ENCODE results near the gene TPD52L1. TPM values are rescaled to one million over a fixed set of nuclear protein-coding genes. Genes with fewer than 3 reads are reported as not detected.
A peak's percentile ranks its signal among the peaks of the same experiment; 100 is the strongest.
"Not testable (repeated sequence)": the region's sequence is repeated elsewhere in the genome, so short reads cannot be mapped to it uniquely, and the experiment has no call there.

TPD52L1 gene
- total RNA-seq, 1 donor from 2014 or later: 7.2 TPM

DNA sequence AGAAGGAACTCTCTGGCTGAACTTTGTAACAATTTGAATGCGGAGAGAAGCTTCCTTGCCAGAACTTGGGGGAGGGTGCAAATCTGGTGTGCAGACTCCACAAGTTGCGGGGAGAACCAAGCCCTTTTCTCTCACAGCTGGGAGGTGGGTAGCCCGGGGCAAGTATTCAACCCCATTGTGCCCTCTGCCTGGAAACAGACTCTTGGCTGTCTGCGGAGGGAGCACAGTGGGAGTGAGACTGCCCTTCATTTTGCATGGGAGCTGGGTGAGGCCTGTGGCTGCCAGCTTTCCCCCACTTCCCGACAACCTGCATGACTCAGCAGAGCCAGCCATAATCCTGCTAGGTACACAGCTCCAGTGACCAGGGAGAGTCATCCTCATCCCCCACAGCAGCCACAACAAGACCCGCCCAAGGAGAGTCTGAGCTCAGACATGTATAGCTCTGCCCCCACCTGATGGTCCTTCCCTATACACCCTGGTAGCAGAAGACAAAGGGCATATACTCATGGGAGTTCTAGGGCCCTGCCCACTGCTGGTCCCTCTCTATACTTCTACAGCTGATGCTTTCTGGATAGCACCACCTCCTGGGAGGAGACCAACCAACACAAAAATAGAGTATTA lies 29.4 kb upstream of the TPD52L1 start:
- DNase-seq (ENCODE audit: extremely low spot score, unreplicated experiment): no peak
- Mint-ChIP-seq H3K27me3 (ENCODE audit: unreplicated experiment) (no peaks in the 10 kb centered on the region), H3K27ac (ENCODE audit: unreplicated experiment) (peak overlapping the region; percentile 56), H3K36me3 (ENCODE audit: unreplicated experiment) (no peaks in the 10 kb centered on the region), H3K4me1 (ENCODE audit: unreplicated experiment) (peaks cover 19% of the 10 kb centered on the region), H3K9me3 (ENCODE audit: unreplicated experiment) (peaks cover 3% of the 10 kb centered on the region), H3K4me3 (ENCODE audit: unreplicated experiment) (no peak overlapping the region)
- TF ChIP-seq, protein P1, sequence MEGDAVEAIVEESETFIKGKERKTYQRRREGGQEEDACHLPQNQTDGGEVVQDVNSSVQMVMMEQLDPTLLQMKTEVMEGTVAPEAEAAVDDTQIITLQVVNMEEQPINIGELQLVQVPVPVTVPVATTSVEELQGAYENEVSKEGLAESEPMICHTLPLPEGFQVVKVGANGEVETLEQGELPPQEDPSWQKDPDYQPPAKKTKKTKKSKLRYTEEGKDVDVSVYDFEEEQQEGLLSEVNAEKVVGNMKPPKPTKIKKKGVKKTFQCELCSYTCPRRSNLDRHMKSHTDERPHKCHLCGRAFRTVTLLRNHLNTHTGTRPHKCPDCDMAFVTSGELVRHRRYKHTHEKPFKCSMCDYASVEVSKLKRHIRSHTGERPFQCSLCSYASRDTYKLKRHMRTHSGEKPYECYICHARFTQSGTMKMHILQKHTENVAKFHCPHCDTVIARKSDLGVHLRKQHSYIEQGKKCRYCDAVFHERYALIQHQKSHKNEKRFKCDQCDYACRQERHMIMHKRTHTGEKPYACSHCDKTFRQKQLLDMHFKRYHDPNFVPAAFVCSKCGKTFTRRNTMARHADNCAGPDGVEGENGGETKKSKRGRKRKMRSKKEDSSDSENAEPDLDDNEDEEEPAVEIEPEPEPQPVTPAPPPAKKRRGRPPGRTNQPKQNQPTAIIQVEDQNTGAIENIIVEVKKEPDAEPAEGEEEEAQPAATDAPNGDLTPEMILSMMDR (IDR thresholded peaks at IDR 0.05): no peak

DNA sequence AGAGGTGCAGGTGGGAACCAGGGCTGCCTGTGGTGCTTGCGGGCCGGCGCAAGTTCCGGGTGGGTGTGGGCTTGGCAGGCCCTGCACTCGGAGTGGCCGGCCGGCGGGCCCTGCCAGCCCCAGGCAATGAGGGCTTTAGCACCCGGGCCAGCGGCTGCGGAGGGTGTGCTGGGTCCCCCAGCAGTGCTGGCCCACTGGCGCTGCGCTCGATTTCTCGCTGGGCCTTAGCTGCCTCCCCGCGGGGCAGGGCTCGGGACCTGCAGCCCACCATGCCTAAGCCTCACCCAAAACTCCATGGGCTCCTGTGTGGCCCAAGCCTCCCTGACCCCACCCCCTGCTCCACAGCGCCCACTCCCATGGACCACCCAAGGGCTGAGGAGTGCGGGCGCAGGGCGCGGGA lies 27.7 kb upstream of the TPD52L1 start:
- DNase-seq (ENCODE audit: extremely low spot score, unreplicated experiment); H3K27ac Mint-ChIP-seq (ENCODE audit: unreplicated experiment); H3K27me3 Mint-ChIP-seq (ENCODE audit: unreplicated experiment); H3K9me3 Mint-ChIP-seq (ENCODE audit: unreplicated experiment); H3K36me3 Mint-ChIP-seq (ENCODE audit: unreplicated experiment); H3K4me3 Mint-ChIP-seq (ENCODE audit: unreplicated experiment): not testable (repeated sequence)
- H3K4me1 Mint-ChIP-seq (ENCODE audit: unreplicated experiment): peaks cover 17% of the 10 kb centered on the region

DNA sequence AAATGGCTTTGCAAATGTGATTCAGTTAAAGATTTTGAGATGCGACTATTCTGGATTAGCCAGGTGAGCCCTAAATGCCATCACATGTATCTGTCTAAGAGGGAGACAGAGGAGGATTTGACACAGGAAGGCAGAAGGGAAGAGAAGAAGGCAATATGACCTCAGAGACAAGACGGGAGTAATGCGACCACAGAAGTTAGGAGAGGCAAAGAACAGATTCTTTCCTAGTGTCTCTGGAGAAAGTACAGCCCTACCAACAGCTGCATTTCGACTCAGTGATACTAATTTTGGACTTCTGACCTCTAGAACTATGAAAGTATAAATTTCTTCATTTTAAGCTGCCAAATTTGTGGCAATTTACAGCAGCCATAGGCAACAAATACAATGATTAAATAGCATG lies 24.2 kb upstream of the TPD52L1 start:
- no peak for DNase-seq (ENCODE audit: extremely low spot score, unreplicated experiment)
- Mint-ChIP-seq H3K4me1 (ENCODE audit: unreplicated experiment) (peaks cover 3% of the 10 kb centered on the region), H3K36me3 (ENCODE audit: unreplicated experiment) (no peaks in the 10 kb centered on the region), H3K4me3 (ENCODE audit: unreplicated experiment) (no peak overlapping the region), H3K9me3 (ENCODE audit: unreplicated experiment) (peaks cover 3% of the 10 kb centered on the region), H3K27me3 (ENCODE audit: unreplicated experiment) (no peaks in the 10 kb centered on the region), H3K27ac (ENCODE audit: unreplicated experiment) (no peak overlapping the region)
- TF ChIP-seq, protein P1 (IDR thresholded peaks at IDR 0.05): no peak

DNA sequence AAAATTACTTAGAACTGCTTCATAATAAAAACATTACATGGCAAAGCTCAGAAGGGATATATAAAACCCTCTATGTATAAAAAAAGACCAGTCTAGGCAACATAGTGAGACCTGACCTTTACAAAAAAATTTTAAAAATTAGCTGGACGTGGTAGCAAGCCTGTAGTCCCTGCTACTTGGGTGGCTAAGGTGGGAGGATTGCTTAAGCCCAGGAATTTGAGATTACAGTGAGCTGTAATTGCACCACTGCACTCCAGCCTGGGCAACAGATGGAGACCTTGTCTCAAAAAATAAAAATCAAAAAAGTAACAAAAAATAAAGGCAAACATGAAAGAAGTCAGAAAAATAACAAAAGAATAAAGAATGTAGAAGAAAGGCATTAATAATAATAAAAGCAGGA lies 21.5 kb upstream of the TPD52L1 start:
- H3K4me1 Mint-ChIP-seq (ENCODE audit: unreplicated experiment): no peaks in the 10 kb centered on the region
- H3K36me3 Mint-ChIP-seq (ENCODE audit: unreplicated experiment): no peaks in the 10 kb centered on the region
- H3K9me3 Mint-ChIP-seq (ENCODE audit: unreplicated experiment): peaks cover 3% of the 10 kb centered on the region
- TF ChIP-seq, protein P1 (IDR thresholded peaks at IDR 0.05): no peak
- no peaks in the 10 kb centered on the region for H3K27me3 Mint-ChIP-seq (ENCODE audit: unreplicated experiment)
- H3K27ac Mint-ChIP-seq (ENCODE audit: unreplicated experiment): no peak overlapping the region
- H3K4me3 Mint-ChIP-seq (ENCODE audit: unreplicated experiment): no peak overlapping the region
- DNase-seq (ENCODE audit: extremely low spot score, unreplicated experiment): no peak

DNA sequence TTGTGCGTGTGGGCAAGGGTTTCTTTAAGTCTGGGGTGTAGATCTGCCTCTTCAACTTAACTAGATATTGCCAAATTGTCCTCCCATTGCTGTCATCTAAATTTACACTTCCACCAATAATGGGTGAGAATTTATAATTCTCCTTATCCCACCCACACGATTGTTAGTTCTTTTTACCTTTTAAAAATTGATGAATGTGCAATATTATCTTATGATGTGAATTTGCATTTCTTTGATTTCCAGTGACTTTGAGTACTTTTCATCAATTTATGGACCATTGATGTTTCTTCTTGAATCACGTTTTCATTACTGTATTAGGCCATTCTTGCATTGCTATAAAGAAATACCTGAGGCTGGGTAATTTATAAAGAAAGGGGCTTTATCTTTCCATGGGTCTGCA lies 17.2 kb upstream of the TPD52L1 start:
- Mint-ChIP-seq H3K27ac (ENCODE audit: unreplicated experiment) (no peak overlapping the region), H3K36me3 (ENCODE audit: unreplicated experiment) (no peaks in the 10 kb centered on the region), H3K4me1 (ENCODE audit: unreplicated experiment) (peaks cover 10% of the 10 kb centered on the region), H3K4me3 (ENCODE audit: unreplicated experiment) (no peak overlapping the region), H3K9me3 (ENCODE audit: unreplicated experiment) (no peaks in the 10 kb centered on the region), H3K27me3 (ENCODE audit: unreplicated experiment) (no peaks in the 10 kb centered on the region)
- no peak for DNase-seq (ENCODE audit: extremely low spot score, unreplicated experiment)
- TF ChIP-seq, protein P1 (IDR thresholded peaks at IDR 0.05): no peak

DNA sequence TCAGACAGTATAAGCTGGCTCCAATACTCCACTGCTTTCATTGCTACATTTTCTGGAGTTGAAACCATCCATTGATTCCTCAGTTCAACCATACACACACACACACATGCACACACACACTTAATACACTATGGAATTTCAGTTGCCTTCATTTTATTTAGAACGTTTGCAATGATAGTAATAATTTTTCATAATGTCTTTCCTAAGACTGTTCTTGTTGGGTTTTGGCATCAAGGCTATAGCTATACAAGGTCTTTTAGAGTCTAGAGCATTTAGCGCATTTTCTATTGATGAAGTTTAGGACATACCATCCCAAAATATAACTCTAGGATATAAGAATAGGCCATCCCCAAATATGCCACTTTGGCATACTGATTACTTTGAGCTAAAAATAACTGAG lies 15.5 kb upstream of the TPD52L1 start:
- H3K9me3 Mint-ChIP-seq (ENCODE audit: unreplicated experiment): no peaks in the 10 kb centered on the region
- peaks cover 16% of the 10 kb centered on the region for H3K4me1 Mint-ChIP-seq (ENCODE audit: unreplicated experiment)
- no peaks in the 10 kb centered on the region for H3K27me3 Mint-ChIP-seq (ENCODE audit: unreplicated experiment)
- H3K27ac Mint-ChIP-seq (ENCODE audit: unreplicated experiment): no peak overlapping the region
- no peaks in the 10 kb centered on the region for H3K36me3 Mint-ChIP-seq (ENCODE audit: unreplicated experiment)
- H3K4me3 Mint-ChIP-seq (ENCODE audit: unreplicated experiment): no peak overlapping the region
- DNase-seq (ENCODE audit: extremely low spot score, unreplicated experiment): no peak
- TF ChIP-seq, protein P1 (IDR thresholded peaks at IDR 0.05): no peak
